ENCODE measurements around the gene CACNB1.

Gene CACNB1

GRCh38 chr17:39225308-39225958 is 28.0 kb upstream of the CACNB1 start, which contains the start of gene STAC2:
STAC2 (minus strand) TSS chr17:39225945; CDS start chr17:39225502, 443 bp downstream.
- no peak for DNase-seq

- DNase-seq, result no peak
Measured at GRCh38 chr17:39224778-39225307, 27.4 kb upstream of the CACNB1 start.

DNA sequence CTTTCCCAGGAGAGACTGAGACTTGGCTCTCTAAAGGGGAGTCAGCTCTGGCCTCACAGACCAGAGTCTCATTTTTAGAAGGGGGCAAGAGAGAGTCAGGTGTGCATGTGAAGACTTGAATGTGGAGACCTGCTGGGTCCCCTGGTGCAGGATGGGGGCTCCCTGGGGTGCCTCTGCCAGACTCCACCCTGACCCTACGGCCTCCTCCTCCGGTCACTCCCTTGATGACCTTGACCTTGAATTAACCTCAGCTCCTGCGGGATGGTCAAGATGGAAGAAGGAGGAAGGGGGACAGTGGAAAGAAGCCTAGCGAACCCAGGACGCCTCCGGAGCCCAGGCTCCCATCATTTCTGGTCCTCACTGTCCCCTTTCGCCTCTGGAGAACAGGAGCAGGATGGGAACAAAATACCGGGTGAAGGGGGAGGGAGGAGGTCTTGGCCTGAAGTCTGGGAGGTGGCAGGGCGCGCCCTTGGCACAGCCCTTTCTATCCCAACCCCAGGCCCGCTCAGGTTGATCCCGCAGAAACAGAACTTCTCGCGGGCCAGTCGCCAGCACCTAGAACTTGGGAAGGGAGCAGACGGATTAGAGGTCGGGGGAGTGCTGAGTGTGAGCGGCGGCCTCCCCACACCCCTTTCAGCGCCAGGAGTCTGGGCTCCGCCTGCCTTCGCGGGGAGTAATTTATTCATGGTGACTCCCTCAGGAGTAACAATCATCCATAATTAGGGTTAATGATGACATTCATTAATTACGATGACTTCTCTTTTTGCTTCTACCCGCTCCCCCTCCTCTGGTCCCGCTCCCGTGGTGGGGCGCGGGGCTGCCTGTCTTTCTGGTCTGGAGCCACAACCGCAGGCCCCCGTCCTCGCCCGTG is 26.7 kb upstream of the CACNB1 start:
- DNase-seq, result no peak

DNA sequence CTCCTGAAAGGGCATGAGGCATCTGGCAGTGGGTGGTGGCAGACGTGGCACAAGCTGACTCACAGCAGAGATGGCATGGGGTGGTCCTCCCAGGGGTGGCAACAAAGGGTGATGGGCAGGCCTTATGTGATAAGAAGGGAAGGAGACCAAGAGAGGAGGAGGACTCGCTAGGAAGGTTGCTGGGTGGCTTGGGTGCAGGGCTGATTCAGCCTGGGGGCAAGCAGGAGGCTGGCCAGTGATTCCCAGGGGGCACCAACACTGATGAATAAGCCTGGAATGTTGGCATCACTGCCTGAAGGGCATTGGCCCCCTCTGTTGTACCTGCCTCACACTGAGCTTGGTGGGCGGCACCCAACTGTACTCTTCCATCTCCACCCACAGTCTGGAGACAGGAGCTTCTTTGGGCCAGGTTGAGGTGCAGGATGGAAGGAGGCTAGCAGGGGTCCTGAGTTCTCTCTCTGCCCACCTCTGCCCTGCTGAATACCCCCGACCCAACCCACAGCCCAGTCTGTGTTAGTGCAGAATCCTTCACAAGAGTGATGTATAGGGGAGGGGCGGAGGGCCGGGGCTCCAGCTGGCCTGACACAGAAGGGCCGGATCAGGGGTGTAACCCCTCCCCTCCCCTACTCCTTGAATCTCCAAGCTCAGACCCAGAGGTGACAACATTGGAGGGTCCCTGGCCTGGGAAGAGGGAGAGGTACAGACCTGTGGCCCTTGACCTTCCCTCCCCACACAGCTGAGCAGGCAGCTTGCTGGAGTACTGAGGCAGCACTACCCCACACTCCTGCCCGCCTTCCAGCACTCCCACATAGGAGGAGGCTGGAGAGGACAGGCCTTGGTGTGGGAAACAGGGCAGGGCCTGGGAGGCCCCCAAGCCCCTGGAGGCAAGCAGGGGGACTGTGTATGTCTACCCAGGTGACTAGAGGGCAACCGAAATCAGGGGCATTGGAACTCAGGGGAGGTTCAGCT is 25.7 kb upstream of the CACNB1 start:
- no peak for DNase-seq

DNA sequence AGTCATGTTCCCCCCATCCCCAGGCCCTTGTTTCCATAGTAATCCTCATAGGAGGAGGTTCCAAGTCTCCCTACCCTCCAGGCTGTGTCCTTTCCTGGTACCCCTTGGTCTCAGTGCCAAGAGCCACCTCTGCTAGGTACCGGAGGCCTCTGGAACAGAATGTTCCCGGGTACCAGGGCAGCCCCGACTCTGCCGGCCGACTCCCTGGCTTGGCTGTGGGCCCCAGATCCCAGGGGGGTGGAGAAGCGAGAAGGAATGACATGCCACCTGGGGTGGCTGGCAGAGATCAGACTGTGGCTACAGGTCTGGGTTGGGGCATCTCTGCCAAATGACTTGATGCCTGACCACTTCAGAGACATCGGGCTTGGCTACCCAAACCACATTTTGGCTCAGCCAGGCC is 24.7 kb upstream of the CACNB1 start:
- no peak for DNase-seq

- DNase-seq, result no peak
Measured at GRCh38 chr17:39221572-39221971, 24.1 kb upstream of the CACNB1 start.

- DNase-seq, result no peak
Measured at GRCh38 chr17:39219647-39220154, 22.2 kb upstream of the CACNB1 start.

- DNase-seq, result no peak
Measured at GRCh38 chr17:39218906-39219305, 21.4 kb upstream of the CACNB1 start.

DNA sequence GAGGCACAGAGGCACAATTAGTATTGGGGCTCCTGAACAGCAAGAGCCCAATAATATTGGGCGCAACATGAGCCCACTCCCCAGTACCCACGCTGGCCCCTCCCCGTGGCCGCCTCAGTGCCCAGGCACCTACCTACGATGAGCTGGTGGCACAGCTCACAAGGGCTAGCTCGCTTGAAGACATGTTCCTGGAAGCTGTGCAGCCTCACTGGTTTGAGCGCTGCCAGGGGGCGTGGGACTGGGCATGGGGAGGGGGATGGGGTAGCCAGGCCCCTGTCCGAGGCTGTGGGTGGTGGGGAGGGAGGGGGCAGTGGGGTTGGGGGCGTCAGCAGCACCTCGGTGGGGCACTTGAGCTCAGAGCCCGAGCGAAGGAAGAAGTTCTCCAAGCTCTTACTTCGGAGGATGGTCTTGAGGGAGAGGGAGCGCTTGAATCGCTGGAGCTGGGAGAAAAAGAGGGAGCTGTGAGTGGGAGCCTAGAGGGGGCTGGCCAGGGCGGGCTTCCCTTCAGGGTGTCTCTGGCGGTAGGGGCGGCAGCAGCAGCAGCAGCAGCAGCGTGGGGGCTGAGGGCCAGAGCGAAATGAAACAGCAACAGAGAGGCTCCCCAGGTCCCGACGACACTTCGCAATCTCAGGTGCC is 20.4 kb upstream of the CACNB1 start:
- DNase-seq, result no peak

GRCh38 chr17:39213852-39214251 is 16.4 kb upstream of the CACNB1 start:
- no peak for DNase-seq

DNA sequence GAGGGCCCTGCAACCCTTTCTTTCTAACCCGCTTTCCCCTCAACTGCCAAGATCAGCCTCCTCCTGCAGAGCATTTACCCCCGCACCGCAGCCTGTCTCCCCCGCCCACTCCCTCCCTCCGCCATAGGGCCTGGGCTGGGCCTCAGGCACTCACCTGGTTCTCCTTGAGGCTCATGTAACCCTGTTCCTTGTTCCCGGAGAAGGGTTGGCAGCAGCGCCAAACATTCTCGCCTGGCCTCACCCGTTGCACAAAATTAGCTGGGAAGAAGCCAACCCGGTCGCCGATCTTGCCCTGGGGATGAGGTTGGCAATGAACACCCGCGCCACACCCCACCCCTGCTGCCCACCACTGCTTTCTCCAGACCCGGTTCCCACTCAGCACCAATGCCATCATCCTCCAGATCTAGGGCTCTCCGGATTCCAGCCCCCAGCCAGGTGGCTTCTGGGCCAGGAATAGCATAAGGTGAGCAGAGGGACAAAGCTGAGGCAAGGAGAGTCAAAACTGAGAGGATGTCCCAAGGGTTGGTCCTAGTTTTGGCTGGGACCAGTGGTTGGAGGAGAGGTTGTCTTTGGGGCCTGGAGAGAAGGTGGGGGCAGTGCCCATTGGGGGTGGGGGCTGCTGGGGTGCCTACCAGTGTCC is 15.5 kb upstream of the CACNB1 start:
- no peak for DNase-seq

GRCh38 chr17:39212195-39212810 is 14.8 kb upstream of the CACNB1 start:
- no peak for DNase-seq

DNA sequence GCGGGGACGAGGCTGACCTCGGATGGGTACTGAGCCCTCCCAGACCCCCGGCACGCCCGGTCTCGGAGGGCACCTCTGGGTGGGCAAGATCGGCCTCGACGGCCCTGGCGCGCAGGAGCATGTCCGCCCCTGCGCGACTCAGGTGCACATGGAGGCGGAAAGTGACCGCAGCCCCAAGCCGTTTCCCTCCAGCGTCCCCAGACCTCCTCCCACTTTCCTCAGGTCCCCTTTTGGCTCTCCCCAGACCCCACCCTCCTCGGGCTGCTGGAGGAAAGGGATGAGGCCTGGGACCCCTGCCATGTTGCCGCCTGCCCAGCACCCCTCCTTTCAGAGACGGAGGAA is 12.6 kb upstream of the CACNB1 start:
- DNase-seq, result no peak

DNA sequence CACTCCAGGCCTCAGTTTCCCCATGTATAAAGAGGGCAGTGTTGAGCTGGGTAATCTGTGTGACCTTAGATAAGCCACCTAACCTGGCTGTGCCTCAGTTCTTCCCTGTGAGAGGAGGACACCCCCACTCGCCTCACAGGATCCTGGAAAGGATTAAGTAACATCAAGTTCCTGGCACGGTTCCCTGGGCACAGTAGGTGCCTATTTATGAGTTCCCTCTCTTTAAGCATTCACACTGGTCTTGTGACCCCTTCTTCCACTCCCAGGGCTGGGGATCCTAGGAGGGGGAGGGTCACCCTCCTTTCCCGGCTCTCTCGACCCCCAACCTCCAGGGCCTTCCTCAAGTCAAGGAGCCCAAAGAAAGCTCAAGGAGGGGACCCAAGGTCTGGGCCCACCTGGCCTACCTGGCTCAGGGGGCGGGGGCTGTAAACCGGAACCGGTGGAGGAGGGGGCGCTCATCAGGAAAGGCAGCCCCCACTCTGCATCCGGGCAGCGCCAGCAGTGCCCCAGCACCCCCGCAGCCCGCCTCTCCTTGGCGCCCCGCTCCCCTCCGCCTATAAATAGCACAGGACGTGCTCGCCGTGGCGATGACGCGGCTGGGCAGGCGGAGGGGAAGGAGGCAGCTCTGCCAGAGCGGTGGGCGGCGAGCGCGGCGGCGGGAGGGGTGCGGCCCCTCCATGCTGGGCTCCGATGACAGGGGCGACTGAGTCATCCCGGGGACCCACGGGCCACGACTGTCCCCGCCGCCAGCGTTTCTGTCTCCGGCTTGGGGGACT is 12.0 kb upstream of the CACNB1 start:
- DNase-seq, result peak; percentile 9

DNA sequence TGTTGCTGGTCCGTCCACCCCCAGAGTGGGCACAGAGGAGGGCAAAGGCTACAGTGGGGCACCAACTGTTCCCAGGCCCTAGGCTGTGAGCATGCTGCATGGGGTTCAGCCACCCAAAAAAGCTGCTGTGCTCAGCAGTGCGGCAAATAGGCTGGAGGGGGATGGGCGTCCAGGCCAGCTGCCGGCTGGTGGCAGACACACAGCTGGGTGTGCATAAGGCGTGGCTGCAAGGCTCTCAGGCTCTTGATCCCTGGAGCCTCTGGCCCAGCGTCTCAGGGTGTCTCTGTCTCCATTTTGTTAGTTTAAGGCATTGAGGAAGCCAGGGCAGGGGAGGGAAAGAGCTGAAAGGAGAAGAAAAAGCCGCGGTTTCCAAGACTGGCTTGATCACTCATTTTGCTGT is 11.4 kb upstream of the CACNB1 start:
- DNase-seq, result peak; percentile 82

- DNase-seq, result no peak
Measured at GRCh38 chr17:39208136-39208535, 10.7 kb upstream of the CACNB1 start.

DNA sequence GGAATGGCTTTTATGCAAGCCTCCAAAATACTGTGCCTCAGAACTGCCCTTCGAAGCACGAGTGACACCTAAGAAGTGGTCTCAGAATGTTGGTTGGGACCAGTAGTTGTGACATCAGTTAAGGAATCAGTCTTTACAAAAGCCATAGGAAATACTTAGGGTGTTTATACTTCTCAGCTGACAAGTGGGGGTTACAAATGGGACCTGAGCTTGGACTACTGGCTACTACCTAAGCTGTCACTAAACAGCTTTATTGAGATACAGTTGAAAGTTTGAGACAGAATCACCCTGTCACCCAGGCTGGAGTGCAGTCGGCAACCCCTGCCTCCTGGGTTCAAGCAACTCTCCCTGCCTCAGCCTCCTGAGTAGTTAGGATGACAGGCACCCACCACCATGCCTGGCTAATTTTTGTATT is 7.7 kb upstream of the CACNB1 start:
- peak; percentile 4 for DNase-seq

DNA sequence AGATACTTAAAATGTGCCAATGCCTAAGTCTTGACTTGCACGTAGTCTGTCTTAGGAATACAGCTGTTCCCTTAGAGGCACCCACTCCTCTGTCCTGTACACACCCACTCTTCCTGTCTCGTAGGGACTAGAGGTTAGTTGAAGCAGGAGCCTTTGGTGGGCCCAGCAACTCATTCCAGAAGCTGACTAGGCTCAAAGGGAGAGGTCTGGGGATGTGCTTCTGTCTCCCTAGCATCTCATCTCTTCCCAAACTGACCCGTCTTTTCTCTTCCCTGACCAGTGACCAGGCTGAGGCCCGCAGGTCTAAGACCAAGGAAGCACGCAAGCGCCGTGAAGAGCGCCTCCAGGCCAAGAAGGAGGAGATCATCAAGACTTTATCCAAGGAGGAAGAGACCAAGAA is 6.8 kb upstream of the CACNB1 start:
- DNase-seq, result no peak

DNA sequence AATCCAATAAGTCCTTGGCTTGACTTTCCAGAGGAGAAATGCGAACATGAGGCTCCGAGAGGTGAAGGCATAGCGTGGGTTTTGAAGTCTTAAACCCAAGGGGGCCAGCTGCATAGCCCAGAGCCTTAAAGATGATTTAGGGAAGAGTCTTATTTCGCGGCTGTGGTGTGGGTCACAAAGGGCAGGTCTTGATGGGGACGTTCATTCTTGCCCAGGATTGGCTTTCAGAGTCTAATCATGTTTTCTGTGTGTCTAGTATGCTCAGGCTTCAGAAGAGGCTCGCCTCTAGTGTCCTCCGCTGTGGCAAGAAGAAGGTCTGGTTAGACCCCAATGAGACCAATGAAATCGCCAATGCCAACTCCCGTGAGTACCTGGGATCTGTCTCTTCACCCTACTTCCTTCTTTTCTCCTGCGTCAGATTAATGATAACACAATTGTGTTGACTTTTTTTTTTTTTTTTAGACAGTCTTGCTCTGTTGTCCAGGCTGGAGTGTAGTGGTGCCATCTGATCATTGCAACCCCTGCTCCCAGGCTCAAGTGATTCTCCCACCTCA is 3.6 kb upstream of the CACNB1 start:
- peak; percentile 40 for DNase-seq
